ENCODE results near the gene FOXL1.

DNA sequence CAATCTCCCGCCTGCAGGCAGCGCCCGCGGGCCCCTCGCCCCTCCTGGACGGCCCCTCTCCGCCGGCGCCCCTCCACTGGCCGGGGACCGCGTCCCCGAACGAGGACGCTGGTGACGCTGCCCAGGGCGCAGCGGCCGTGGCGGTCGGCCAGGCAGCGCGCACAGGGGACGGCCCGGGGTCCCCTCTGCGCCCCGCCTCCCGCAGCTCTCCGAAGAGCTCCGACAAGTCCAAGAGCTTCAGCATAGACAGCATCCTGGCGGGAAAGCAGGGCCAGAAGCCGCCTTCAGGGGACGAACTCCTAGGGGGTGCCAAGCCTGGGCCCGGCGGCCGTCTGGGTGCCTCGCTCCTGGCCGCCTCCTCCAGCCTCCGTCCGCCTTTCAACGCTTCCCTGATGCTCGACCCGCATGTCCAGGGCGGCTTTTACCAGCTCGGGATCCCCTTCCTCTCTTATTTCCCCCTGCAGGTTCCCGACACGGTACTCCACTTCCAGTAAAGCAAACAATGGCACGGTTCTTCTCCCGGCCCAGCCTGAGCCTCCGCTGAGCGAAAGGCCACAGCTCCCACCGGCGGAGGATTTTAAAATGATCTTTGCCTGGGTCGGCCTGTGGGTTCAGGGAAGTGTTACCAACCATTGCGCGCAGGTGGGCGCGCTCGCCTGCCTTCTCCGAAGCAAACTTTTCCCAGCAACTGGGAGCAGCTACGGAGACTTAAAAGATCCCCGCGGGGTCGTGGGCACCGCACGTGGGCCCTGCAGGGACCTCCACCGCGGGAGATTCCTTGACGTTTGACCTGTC is 1.1 kb downstream of the FOXL1 start:
- TF ChIP-seq, protein P1, sequence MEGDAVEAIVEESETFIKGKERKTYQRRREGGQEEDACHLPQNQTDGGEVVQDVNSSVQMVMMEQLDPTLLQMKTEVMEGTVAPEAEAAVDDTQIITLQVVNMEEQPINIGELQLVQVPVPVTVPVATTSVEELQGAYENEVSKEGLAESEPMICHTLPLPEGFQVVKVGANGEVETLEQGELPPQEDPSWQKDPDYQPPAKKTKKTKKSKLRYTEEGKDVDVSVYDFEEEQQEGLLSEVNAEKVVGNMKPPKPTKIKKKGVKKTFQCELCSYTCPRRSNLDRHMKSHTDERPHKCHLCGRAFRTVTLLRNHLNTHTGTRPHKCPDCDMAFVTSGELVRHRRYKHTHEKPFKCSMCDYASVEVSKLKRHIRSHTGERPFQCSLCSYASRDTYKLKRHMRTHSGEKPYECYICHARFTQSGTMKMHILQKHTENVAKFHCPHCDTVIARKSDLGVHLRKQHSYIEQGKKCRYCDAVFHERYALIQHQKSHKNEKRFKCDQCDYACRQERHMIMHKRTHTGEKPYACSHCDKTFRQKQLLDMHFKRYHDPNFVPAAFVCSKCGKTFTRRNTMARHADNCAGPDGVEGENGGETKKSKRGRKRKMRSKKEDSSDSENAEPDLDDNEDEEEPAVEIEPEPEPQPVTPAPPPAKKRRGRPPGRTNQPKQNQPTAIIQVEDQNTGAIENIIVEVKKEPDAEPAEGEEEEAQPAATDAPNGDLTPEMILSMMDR (tag by site-specific recombination; IDR thresholded peaks at IDR 0.05): no peak
- no peak for TF ChIP-seq ZNF302 (tag by site-specific recombination; IDR thresholded peaks at IDR 0.05; ENCODE audit: low read depth)
- TF ChIP-seq ZNF555 (tag by site-specific recombination; conservative IDR thresholded peaks at IDR 0.05): no peak
- no peak for TF ChIP-seq ZNF426 (tag by site-specific recombination; IDR thresholded peaks at IDR 0.05)
- TF ChIP-seq, protein P2, sequence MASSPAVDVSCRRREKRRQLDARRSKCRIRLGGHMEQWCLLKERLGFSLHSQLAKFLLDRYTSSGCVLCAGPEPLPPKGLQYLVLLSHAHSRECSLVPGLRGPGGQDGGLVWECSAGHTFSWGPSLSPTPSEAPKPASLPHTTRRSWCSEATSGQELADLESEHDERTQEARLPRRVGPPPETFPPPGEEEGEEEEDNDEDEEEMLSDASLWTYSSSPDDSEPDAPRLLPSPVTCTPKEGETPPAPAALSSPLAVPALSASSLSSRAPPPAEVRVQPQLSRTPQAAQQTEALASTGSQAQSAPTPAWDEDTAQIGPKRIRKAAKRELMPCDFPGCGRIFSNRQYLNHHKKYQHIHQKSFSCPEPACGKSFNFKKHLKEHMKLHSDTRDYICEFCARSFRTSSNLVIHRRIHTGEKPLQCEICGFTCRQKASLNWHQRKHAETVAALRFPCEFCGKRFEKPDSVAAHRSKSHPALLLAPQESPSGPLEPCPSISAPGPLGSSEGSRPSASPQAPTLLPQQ (tag by site-specific recombination; IDR thresholded peaks at IDR 0.05): no peak
- TF ChIP-seq ZNF423 (tag by site-specific recombination; IDR thresholded peaks at IDR 0.05): no peak
- TF ChIP-seq GFI1B (tag by site-specific recombination; IDR thresholded peaks at IDR 0.05): no peak

Measured in HEK293 (cell line).